NCI-H2107 (cell line): ENCODE results near the gene DTNB.
"Not testable (repeated sequence)": the region's sequence is repeated elsewhere in the genome, so short reads cannot be mapped to it uniquely, and the experiment has no call there.

Experiments used
- DNase-seq: peaks from one replicate; lab custom pipeline; 2025; lab: John Stamatoyannopoulos, UW

The DTNB gene

DNA sequence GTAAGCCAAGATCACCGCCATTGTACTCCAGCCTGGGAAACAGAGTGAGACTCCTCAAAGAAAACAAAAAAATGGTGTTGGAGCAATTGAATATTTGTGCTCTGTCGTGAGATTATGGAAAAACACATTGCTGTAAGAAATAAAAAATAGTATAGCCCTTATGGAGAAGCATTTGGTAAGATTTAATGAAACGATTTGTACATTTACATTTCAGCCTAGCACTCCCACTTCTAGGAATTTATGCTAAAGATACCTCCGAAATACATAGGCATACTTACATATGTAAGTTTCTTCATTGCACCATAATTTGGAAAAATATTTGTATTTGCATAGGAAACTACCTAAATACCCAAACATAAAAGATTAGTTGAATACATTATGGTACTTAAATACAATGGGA lies 8.7 kb upstream of the DTNB start:
- no peak for DNase-seq

DNA sequence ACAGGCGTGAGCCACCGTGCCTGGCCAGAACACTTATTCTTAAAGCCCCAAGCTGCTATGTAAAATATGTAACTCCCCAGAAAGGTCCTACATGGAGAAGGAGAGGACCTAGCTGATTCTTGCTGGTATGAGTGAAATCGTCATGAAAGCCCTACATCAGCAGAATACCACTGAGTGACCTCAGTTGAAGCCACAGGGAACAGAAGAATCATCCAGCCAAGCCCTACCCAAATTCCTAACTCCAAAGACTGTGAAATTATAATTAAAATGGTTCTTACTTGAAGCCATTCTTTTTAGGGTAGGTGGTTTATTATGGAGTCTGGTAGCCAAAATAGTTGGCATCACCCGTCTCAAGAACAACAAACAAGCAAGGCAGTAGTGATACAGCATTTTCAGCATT lies 4.5 kb upstream of the DTNB start:
- no peak for DNase-seq

DNA sequence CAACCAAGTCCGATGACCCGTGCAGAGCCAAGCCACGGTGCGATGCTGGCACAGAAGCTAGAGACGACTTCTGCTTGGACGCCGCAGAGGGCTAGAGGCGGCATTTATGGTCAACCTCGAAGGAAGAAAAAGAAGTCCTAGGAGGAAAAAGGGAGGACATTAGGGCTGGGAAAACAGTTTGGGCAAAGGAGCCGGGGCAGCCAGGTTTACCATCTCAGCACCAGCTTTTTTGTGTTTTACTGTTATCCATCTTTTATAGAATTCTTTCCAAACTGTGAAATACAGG lies 643 bp upstream of the DTNB start:
- DNase-seq: no peak

DNA sequence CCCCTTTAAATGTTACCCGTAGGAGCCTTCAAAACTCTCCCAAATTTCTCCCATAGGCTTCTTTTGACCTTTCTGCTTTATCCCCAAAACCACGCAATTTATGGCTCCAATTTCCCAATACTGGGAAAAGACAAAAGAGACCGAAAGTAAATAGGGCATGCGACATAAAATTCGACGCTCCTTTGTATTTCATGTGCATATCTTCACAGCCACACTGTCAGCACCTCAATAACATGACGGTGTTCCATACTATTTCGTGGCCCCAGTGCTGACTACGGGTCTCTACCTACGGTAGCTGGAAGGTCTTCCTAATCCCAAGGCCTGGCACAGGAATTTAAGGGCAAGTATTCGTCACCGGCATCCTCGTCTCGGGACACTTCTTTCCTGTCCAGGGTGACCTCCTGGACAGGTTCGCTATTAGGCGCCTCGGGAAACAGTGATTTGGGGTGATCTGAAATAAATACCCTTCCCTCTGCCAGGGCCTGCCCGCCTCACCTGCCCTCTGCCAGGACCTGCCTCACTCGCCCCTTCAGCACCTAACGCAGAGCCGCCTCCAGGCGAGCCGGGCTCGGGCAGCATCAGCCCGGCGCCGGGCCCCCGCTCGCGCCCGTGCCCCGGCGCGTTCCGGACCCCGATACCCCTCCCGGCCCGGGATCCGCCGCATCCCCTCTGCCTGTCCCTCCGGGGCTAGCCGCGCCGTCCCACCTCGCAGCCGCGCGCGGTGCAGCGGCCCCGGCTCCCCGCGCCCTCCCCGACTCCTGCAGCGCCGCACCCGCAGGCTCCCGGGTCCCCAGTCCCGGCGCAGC lies 680 bp downstream of the DTNB start:
- DNase-seq: no peak

DNA sequence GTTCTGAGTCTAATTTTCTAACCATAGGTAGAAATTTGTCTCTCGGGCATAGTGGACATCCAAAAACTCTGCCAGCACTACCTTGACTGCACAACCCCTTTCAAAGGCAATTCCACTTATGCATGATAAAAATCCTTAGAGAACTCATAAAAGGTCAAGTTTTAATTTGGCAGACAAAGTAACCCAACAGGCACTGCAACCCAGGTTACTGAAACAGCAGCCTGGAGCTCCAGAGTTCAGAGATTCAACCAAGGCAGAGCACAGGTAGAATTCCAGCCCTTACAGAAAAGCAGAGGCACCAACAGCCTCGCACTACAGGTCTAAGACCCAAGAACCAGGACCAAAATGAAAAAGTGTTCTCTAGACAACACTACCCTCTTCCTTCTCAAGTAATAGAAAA lies 1.8 kb downstream of the DTNB start:
- DNase-seq: no peak

DNA sequence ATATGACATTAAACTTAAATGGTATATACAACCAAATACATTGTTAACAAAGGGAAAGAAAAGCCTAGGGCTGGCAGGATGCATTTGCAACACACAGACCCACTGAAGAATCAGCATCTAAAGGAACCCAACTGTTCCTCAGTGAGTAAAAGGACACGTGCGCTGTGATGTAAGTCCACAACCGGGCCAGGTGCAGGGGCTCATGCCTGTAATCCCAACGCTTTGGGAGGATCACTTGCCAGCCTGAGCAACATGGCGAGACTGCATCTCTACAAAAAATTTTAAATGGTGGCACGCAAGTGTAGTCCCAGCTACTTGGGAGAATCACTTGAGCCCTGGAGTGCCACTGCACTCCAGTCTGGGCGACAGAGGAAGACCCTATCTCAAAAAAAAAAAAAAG lies 3.9 kb downstream of the DTNB start:
- no peak for DNase-seq

DNA sequence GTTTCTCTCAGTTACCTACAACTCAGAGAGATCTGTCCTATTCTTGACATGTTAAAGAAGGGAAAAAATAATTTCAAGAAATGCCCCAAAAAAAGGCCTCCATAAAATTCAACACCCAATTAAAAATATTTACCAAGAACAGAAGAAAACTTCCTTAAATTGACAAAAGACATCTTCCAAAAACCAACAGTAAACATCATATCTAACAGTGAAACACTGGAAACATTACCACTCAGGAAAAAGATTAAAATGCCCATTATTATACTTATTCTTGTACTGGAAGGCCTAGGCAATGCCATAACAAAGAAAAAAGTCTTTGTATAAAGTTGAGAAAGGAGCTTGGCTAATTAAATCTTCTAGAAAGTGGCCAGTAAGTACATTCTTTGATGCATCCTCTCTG lies 7.2 kb downstream of the DTNB start:
- DNase-seq: no peak

DNA sequence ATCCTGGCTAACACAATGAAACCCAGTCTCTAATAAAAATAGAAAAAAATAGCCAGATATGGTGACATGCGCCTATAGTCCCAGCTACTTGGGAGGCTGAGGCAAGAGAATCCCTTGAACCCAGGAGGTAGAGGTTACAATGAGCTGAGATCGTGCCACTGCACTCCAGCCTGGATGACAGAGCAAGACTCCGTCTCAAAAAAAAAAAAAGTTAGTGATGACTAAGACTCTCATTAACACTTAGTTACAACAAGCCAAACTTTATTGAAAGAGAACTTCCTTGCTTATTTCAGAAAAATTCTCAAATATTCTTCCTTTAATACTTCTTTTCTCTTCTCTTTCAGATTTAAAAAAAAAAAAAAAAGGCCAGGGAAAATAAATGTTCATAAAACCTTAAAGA lies 7.9 kb downstream of the DTNB start:
- DNase-seq: not testable (repeated sequence)

DNA sequence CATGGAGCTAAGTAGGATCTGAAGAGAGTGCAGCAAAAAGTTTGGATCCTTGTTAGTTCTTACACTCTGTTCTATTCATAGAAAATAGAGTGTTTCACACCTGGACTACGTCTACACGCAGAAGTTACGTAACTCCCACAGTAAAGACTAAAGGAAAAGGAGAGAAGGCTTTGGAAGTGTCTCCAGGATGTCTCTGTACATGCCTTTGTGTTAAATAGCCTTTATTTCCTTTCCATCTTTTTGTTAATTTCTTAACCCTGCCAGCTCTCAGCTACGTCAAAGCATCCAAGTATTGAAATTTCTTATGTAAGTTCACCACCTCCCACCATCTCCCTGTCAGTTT lies 8.4 kb downstream of the DTNB start:
- no peak for DNase-seq

DNA sequence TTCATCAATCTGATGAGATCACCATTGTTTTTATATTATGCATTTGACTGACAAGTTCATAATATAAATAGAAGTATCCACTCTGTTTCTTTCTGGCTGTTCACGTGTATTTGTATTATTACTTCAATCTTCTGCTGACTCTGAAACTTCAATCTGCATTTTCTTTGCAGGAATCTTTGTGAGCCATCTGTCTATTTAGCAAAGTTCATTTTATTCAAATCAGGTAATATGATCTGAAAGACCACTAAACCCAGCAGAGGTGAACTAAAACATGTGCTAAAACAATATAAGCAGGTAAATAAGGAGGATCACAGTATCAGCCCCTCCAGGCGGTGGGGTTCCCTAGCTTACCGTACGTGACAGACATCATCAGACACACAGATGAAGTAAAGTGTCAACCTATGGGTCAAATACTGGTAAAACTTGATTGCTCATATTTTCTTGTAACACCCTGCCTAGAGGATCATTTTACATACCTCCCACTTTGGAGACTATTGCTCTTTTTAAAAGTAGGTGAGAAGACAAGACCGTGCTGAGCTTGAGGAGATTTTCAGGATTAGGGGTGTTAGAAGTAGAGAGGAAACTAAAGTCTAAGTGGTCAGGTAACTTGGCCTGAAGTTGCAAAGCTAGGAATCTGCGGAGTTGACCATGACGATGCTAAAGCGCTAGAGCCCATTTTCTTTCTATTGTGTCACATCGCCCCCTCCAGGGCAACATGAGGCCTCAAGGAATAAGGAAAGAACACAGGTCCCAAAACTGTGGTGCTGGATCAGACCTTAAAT lies 9.0 kb downstream of the DTNB start:
- no peak for DNase-seq

DNA sequence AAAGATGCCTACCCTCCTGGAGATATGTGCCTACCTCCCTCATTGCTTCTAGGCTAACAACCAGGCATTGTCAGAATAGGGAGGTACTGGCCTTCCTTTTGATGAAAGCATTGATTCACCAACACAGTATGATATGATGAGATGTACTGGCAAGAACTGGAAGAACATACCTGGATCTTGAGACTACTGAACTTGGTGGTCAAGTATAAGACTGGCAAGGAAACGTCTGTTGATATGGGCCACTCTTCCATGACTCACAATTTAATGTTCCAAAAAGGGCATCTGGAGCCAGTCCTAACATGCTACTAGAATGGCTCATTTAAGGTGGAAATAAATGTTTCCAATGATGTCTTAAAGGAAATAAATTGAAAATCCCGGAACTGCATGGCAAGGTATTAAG lies 18.1 kb downstream of the DTNB start:
- DNase-seq: no peak

DNA sequence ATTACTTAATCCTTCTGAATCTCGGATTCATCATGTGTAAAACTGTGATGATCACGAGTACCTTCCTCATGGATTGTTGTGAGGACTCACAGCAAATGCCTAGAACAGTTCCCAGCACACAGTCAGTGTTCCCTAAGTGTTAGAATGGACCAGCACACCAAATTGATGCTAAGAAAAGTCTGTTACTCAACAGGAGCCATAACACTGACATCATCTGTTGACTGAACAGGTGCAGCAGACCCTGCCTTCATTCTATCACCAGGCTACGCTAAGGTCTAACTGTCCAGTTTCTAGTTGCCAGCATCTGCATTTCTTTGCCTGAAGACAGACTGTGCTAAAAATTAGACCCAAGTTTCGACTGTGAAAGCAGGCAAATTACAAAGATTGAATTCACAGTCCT lies 18.6 kb downstream of the DTNB start:
- DNase-seq: no peak

DNA sequence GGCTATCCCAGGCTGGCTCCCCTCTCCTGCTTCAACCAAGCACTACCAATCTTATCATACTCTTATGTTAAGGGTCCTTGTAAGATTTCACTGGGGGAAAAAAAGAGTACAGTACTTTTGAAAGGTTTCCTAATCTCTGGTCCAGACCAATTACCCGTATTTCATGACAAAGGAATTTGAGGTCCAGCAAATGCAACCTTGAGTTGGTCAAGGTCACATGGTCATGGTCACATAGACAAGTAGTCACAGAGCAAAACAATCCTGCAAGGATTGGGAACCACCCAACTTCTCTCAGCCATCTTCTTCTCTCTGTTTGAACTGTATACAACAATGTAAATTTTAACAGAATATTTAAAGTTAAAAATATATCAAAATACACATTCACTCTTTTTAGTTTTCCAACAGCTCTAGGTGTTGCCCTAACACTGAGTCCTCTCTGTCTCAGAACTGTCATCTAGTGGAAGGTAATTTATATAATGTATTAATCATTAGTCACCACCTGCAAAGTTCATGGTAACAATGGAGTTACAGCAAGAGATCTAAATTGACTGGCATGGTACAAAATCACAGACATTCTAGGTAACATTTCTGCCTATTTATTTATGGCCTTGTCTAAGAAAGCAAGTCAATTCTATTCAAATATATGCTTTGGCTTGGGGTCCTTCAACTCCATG lies 21.5 kb downstream of the DTNB start:
- no peak for DNase-seq

DNA sequence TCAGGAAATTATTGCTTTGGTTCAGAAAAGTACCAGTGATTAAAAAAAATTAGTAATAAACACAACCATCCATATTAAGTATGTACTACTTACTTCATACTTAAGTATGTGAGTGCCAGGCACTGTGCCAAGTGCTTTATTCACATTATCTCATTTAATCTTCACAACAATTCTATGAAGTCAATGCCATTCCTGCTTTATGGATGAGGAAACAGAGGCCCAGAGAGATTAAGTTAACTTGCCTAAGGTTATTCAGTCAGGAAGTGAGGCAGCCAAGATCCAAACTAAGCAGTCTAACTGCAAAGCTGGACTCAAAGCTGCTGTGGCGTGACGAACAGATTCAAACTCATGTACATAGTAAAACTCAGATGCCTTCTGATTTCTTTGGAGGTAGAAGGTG lies 22.3 kb downstream of the DTNB start:
- no peak for DNase-seq

DNA sequence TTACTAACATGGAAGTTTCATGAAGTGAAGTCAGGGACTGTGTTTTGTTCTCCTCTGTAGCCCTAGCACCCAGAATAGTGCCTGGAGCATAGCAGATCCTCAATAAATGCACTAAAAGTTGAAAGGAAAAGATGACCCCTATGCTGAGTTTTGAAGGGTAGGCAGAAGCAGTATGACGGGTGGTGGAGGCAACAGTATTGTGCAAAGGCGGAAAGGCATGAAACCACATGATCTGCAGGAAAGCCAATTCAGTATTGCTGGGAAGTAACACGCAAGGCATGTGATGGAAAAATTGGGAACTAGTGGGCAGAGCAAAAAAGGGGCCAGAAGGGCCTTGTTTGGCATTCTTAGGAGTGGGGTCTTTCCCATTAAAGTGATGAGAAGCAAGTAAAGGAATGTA lies 23.1 kb downstream of the DTNB start:
- no peak for DNase-seq

DNA sequence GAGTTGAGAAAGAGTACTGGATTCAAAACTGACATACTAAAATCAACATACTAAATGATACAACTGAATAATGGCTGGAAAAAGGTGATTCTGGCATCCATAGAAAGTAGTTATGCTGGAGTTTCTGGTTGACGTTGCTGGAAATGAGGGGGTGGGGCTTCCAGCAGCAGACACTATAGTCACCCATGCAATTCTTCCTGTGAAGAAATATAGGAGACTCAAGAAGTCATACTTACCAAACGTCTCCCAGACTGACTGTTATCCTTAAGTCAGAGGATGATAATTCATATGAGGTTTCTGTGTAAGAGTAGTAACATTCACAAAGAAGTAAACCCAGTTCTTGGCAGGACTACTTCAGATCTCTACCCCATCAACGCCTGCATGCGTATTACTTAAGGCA lies 23.6 kb downstream of the DTNB start:
- no peak for DNase-seq

DNA sequence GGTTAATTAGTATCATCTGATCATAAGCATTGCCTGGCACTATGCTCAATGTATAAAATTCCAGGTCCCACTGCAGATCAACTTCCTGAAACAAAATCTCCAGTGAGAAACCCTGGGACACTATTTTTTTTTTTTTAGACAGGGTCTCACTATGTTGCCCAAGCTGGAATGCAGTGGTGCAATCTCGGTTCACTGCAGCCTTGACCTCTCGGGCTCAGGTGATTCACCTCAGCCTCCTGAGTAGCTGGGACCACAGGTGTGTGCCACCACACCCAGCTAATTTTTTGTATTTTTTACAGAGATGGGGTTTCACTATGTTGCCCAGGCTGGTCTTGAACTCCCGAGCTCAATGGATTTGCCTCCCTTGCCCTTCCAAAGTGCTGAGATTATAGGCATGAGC lies 31.1 kb downstream of the DTNB start:
- DNase-seq: no peak

DNA sequence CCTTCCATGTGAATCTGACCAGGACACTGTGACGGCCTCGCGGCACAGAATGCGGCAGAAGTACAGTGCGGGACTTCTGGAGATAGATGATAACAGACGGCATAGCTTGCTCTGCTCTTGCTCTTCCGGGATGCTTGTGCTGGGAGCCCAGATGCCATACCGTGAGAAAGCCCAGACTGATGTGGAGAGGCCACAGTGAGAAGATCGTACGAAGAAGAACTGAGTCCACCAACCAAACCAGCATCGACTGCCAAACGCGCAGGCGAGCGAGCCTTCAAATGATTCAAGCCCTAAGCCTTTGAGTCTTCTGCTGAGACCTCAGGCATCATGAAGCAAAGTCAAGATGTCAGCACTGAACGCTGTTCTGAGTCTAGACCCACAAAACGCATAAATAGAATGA lies 33.7 kb downstream of the DTNB start:
- no peak for DNase-seq

DNA sequence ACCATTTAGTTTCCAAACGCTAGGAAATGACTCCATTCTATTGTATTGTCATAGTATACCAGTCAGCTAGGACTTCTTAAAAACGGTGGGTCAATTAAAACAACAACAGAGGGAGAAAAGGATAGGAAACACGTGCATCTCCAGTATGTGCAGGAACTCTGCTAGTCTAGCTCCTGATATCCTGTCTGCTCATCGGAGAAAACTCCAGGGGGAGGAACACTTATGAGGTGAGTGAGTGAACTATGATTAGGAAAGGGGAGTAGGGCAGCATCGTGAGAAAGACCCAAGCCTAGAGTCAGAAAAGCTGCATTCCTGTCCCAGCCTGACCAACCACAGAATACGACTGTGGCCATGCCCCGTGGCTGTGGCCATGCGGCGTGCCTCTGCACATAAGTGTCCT lies 34.2 kb downstream of the DTNB start:
- DNase-seq: no peak

DNA sequence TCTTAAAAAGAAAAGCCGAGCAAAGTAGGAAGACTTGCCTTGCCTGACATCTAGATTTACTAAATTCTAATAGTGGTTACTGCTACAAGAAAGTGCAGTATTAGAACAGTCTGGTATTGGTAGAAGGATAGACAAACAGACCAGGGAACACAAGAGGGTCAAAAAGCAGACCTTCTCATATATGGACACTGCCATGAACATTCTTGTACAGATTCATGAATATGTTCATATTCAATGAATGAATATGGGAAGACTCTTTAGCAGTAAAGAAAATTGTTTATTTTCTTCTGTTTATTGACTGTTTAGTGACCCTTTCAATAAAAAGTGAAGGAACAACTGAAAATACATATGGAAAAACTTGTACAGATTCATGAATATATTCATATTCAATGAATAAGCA lies 37.6 kb downstream of the DTNB start:
- DNase-seq: no peak

DNA sequence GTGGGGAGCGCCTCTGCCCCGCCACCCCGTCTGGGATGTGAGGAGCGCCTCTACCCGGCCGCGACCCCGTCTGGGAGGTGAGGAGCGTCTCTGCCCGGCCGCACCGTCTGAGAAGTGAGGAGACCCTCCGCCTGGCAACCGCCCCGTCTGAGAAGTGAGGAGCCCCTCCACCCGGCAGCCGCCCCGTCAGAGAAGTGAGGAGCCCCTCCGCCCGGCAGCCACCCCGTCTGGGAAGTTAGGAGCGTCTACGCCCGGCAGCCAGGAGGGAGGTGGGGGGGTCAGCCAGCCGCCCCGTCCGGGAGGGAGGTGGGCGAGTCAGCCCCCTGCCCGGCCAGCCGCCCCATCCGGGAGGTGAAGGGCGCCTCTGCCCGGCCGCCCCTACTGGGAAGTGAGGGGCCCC lies 39.6 kb downstream of the DTNB start:
- not testable (repeated sequence) for DNase-seq

DNA sequence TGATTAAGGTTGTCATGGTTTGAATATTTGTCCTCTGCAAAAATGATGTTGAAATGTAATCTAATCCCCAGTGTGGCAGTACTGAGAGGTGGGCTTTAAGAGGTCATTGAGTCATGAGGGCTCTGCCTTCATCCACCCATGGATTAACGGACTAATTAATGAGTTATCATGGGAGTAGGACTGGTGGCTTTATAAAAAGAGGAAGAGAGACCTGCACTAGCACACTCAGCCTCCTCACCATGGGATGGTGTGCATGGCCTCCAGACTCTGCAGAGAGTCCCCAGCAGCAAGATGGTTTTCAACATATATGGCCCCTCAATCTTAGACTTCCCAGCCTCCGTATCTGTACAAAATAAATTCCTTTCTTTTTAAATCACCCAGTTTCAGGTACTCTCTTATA lies 41.0 kb downstream of the DTNB start:
- no peak for DNase-seq

DNA sequence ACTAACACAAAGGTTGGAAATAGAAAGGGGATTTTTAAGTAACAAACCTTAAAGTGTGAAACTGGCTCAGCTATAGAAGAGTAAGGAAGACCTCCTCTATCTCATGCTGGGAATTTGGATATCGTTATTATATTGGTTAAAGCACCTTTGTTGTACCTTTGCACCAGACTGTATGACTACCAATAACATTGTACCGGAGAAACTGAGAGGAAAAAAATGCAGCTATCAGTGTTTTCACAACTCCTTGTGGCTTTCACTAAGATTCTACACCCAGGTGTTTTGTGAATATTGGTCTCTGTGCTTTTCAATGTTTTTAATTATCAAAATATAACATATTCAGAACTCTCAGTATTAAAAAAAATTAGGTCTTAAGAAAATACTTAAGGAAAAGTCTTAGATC lies 48.7 kb downstream of the DTNB start:
- DNase-seq: no peak

DNA sequence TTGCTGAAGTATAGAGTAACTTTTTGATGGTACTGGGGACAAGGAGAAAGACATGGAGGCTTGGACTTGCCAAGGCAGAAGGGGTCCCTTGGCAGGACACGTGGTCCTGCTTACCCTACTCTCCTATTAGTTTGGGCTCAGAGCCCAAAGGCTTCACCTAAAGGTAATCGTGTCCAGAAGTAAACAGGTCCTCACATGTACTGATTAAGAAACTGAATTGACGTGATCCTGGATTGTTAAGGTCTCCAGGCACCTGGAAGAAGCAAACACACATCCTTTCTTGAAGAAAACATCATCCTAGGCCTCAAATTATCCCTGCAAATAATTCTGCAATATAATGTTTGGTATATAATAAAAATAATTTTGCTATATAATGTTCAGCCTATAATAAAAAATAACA lies 50.0 kb downstream of the DTNB start:
- no peak for DNase-seq
